Neural progenitor cell (in vitro differentiated cells): ENCODE measurements around the gene AJUBA. TPM values are rescaled to one million over a fixed set of nuclear protein-coding genes. Genes with fewer than 3 reads are reported as not detected.

ENCODE experiments used
- DNase-seq: peaks from one replicate; pipeline ENCODE4 v3.0.0-alpha.2; 2016; ENCODE audit warnings: low spot score
- H2AFZ ChIP-seq: fragments of 200-600 bp; sonication (generic); replicated peaks from 2 replicates; pipeline ENCODE4 v1.6.1; 2016; ENCODE audit warnings: antibody characterized with exemption
- H3F3A ChIP-seq: fragments of 200-600 bp; sonication (generic); 2 replicates; pipeline ENCODE4 v1.6.1; 2016; ENCODE audit warnings: antibody characterized with exemption, low read depth
- H3K27ac ChIP-seq: fragments of 200-600 bp; sonication (generic); 2 replicates; pipeline ENCODE4 v1.5.1; 2016; ENCODE audit warnings: mild to moderate bottlenecking
- H3K27me3 ChIP-seq: fragments of 200-600 bp; sonication (generic); 2 replicates; pipeline ENCODE4 v1.6.1; 2016; ENCODE audit warnings: mild to moderate bottlenecking, moderate library complexity
- H3K36me3 ChIP-seq: fragments of 200-600 bp; sonication (generic); 2 replicates; pipeline ENCODE4 v1.5.1; 2016
- H3K4me1 ChIP-seq: fragments of 200-600 bp; sonication (generic); 2 replicates; pipeline ENCODE4 v1.6.1; 2016; ENCODE audit warnings: mixed run types
- H3K4me2 ChIP-seq: fragments of 200-600 bp; sonication (generic); 2 replicates; pipeline ENCODE4 v1.6.1; 2016
- H3K4me3 ChIP-seq: fragments of 200-600 bp; sonication (generic); 2 replicates; pipeline ENCODE4 v1.5.1; 2016
- H3K79me2 ChIP-seq: fragments of 200-600 bp; sonication (generic); 2 replicates; pipeline ENCODE4 v1.6.1; 2016; ENCODE audit warnings: low read depth
- H3K9ac ChIP-seq: fragments of 200-600 bp; sonication (generic); 2 replicates; pipeline ENCODE4 v1.6.1; 2016
- H3K9me3 ChIP-seq: fragments of 200-600 bp; sonication (generic); 2 replicates; pipeline ENCODE4 v1.5.1; 2016; ENCODE audit warnings: low read depth
- H4K20me1 ChIP-seq: fragments of 200-600 bp; sonication (generic); 2 replicates; pipeline ENCODE4 v1.6.1; 2016; ENCODE audit warnings: low read depth
- H3K27ac Mint-ChIP-seq: 3 replicates; pipeline ENCODE4 v1.8.0; 2021; ENCODE audit warnings: mixed read lengths
- H3K27me3 Mint-ChIP-seq: 2 replicates; pipeline ENCODE4 v1.8.0; 2022; ENCODE audit warnings: low read depth, mild to moderate bottlenecking, inconsistent platforms, moderate library complexity, mixed read lengths; ENCODE audit not compliant: insufficient read depth
- H3K36me3 Mint-ChIP-seq: 3 replicates; pipeline ENCODE4 v1.8.0; 2021; ENCODE audit warnings: mixed read lengths
- H3K4me1 Mint-ChIP-seq: 3 replicates; pipeline ENCODE4 v1.8.0; 2021; ENCODE audit warnings: mixed read lengths
- H3K4me3 Mint-ChIP-seq: 3 replicates; pipeline ENCODE4 v1.8.0; 2021; ENCODE audit warnings: mild to moderate bottlenecking, moderate library complexity, mixed read lengths
- H3K9me3 Mint-ChIP-seq: 3 replicates; pipeline ENCODE4 v1.8.0; 2020; ENCODE audit warnings: mixed read lengths
- EZH2 ChIP-seq: fragments of 200-600 bp; sonication (generic); IDR thresholded peaks from 2 replicates; pipeline ENCODE4 v1.6.1; 2017; ENCODE audit warnings: antibody characterized with exemption, mild to moderate bottlenecking, moderate library complexity
- EZH2phosphoT487 ChIP-seq: fragments of 200-600 bp; sonication (generic); IDR thresholded peaks from 2 replicates; pipeline ENCODE4 v1.6.1; 2017; ENCODE audit warnings: antibody characterized with exemption
- total RNA-seq: library from RNA; depleted of rRNA; stranded (reverse); fragments of >200 nt; gene quantifications from 2 replicates; pipeline ENCODE4 v1.2.3, GENCODE V29; 2015; ENCODE audit warnings: low replicate concordance
- TF ChIP-seq, protein P1 (sequence below): fragments of 200-600 bp; sonication (generic); IDR thresholded peaks from 2 replicates; pipeline ENCODE4 v1.5.1; 2017; ENCODE audit warnings: antibody characterized with exemption, mild to moderate bottlenecking

Gene AJUBA
- total RNA-seq, 1 donor from 2014 or later = 99.6 TPM

DNA sequence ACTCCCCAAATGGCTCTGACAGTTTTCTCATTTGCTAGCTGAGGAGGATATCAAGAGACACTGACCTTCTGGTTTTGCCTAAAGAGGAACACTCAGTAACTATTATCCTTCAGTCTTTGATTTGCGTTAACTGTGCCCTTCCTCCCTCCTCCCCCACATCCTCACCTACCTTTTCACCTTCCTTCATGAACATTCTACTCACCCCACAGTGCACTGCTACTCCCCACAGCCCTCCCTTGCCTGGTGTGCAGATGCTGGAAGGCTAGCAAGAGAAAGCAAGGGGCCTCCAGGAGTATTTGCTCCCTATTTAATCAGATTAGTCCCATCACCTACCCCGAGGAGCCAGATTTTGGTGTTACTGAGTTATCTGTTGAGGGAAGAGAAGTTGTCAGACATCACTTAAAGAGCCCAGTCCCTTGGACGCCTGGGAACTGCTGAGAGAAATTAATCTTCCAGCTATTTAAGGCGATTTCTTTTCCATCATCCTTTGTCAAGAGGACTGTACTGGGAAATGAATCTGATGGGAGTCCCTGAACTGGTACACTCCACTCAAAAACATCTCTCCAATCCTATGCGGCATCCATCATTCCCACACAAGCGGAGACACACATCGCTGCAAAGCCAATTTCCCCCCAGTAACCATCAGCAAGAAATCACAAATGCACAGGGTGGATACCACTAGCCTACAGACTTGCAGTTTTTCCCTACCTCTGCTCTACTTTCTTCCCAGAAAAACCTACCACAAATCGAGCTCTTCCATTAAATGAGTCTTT is 40.9 kb upstream of the AJUBA start:
- Histone ChIP-seq H3K36me3 (no peaks in the 10 kb centered on the region), H3K4me3 (no peak overlapping the region), H3K4me2 (no peak overlapping the region), H3K79me2 (peaks cover 7% of the 10 kb centered on the region), H3K27ac (peak overlapping the region; percentile 13), H3K9ac (no peak overlapping the region), H3K9me3 (no peaks in the 10 kb centered on the region), H3K4me1 (peaks cover 39% of the 10 kb centered on the region), H3K27me3 (no peaks in the 10 kb centered on the region), H4K20me1 (peaks cover 4% of the 10 kb centered on the region), H2AFZ (no peak overlapping the region), H3F3A (peaks cover 55% of the 10 kb centered on the region)
- Mint-ChIP-seq H3K4me3 (peak overlapping the region; percentile 25), H3K4me1 (peaks cover 30% of the 10 kb centered on the region), H3K36me3 (peaks cover 24% of the 10 kb centered on the region), H3K9me3 (no peaks in the 10 kb centered on the region), H3K27me3 (no peaks in the 10 kb centered on the region), H3K27ac (peak overlapping the region; percentile 23)
- no peak for DNase-seq
- TF ChIP-seq, protein P1, sequence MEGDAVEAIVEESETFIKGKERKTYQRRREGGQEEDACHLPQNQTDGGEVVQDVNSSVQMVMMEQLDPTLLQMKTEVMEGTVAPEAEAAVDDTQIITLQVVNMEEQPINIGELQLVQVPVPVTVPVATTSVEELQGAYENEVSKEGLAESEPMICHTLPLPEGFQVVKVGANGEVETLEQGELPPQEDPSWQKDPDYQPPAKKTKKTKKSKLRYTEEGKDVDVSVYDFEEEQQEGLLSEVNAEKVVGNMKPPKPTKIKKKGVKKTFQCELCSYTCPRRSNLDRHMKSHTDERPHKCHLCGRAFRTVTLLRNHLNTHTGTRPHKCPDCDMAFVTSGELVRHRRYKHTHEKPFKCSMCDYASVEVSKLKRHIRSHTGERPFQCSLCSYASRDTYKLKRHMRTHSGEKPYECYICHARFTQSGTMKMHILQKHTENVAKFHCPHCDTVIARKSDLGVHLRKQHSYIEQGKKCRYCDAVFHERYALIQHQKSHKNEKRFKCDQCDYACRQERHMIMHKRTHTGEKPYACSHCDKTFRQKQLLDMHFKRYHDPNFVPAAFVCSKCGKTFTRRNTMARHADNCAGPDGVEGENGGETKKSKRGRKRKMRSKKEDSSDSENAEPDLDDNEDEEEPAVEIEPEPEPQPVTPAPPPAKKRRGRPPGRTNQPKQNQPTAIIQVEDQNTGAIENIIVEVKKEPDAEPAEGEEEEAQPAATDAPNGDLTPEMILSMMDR = no peak
- no peak for TF ChIP-seq EZH2
- no peak for TF ChIP-seq EZH2phosphoT487

DNA sequence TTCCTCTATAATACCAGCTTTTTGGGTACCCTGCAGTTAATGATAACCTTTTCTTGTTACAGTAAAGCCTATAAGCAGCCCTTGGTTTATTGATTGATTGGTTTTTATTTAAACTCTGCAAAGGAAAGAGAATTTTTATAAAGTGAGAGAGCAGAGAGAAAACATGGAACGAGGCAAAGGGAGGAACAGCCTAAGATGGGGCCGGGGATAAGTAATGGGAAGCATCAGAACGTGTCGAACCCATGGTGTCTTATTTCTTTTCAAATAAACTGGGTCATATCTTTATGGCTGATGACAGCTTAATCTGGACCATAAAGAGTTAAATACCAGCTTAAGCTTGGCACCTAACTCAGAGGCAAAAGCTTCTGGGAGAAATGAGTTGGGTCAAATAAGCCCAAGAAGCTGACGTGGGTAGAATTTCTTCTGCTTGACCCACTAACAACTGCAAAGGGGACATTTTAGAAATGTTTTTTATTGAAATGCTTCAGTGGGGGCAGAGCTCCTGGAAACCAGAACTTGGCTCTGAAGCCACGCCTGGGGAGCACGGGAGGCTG is 39.6 kb upstream of the AJUBA start:
- Histone ChIP-seq H3K36me3 (no peaks in the 10 kb centered on the region), H3K4me2 (no peak overlapping the region), H3K4me3 (no peak overlapping the region), H3K79me2 (no peaks in the 10 kb centered on the region), H3K9ac (no peak overlapping the region), H3K4me1 (peaks cover 44% of the 10 kb centered on the region), H4K20me1 (no peaks in the 10 kb centered on the region), H2AFZ (no peak overlapping the region), H3K9me3 (no peaks in the 10 kb centered on the region), H3K27me3 (no peaks in the 10 kb centered on the region), H3K27ac (no peak overlapping the region), H3F3A (peaks cover 51% of the 10 kb centered on the region)
- Mint-ChIP-seq H3K27ac (no peak overlapping the region), H3K36me3 (peaks cover 18% of the 10 kb centered on the region), H3K4me3 (no peak overlapping the region), H3K27me3 (no peaks in the 10 kb centered on the region), H3K4me1 (peaks cover 30% of the 10 kb centered on the region), H3K9me3 (no peaks in the 10 kb centered on the region)
- no peak for DNase-seq
- TF ChIP-seq EZH2 = no peak
- TF ChIP-seq EZH2phosphoT487 = no peak
- TF ChIP-seq, protein P1 = no peak

DNA sequence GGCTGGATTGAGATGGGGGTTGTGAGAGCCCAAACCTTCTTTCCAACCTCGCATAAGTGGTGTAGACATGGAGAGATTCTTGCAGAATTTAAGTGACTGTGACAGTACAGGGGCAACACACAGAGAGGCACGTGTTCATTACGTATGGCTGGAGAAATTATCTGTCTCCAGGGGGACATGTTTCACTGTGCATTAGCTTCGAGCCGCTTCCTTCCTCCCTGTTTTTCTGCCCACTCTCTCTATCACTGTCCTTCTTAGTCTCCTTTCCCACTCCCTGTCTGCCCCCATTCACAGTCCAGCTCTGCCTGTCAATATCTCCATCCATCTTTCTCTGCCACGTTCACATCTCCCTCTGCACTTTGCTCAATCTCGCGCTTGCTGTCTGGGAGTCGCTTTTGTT is 39.1 kb upstream of the AJUBA start:
- Histone ChIP-seq H4K20me1 (no peaks in the 10 kb centered on the region), H3K4me2 (no peak overlapping the region), H3K9me3 (no peaks in the 10 kb centered on the region), H3K9ac (no peak overlapping the region), H3K36me3 (no peaks in the 10 kb centered on the region), H2AFZ (no peak overlapping the region), H3K4me3 (no peak overlapping the region), H3K4me1 (peaks cover 44% of the 10 kb centered on the region), H3K27ac (peak overlapping the region; percentile 54), H3K79me2 (no peaks in the 10 kb centered on the region), H3K27me3 (no peaks in the 10 kb centered on the region), H3F3A (peaks cover 51% of the 10 kb centered on the region)
- H3K4me3 Mint-ChIP-seq = no peak overlapping the region
- peak overlapping the region; percentile 45 for H3K27ac Mint-ChIP-seq
- H3K36me3 Mint-ChIP-seq = peaks cover 18% of the 10 kb centered on the region
- no peaks in the 10 kb centered on the region for H3K27me3 Mint-ChIP-seq
- H3K4me1 Mint-ChIP-seq = peaks cover 30% of the 10 kb centered on the region
- no peaks in the 10 kb centered on the region for H3K9me3 Mint-ChIP-seq
- no peak for DNase-seq
- no peak for TF ChIP-seq EZH2
- no peak for TF ChIP-seq EZH2phosphoT487
- TF ChIP-seq, protein P1 = no peak
